HG02884 (cell line): ENCODE measurements around the gene SLC16A11.
A peak's percentile ranks its signal among the peaks of the same experiment; 100 is the strongest.

Experiments used
- ATAC-seq: cut with Tn5 transposase; IDR thresholded peaks from one replicate; pipeline ENCODE4 v1.9.1; 2021; ENCODE audit warnings: mild to moderate bottlenecking, moderate library complexity; ENCODE audit not compliant: unreplicated experiment

The SLC16A11 gene

GRCh38 chr17:7027335-7027734, 16.6 kb downstream of the SLC16A11 start:
- no peak for ATAC-seq

- ATAC-seq = no peak
Measured at GRCh38 chr17:7026471-7027115, 17.3 kb downstream of the SLC16A11 start.

GRCh38 chr17:7025245-7025644, 18.6 kb downstream of the SLC16A11 start:
- ATAC-seq = no peak

- ATAC-seq = no peak
Measured at GRCh38 chr17:7024402-7024785, 19.5 kb downstream of the SLC16A11 start.

GRCh38 chr17:7023576-7024401, 20.1 kb downstream of the SLC16A11 start:
- no peak for ATAC-seq

GRCh38 chr17:7022781-7023571, 20.9 kb downstream of the SLC16A11 start, which contains the start of gene BCL6B:
Gene BCL6B (plus strand): TSS chr17:7023050. CDS start chr17:7023672, 622 bp downstream.
- no peak for ATAC-seq

GRCh38 chr17:7021993-7022778, 21.7 kb downstream of the SLC16A11 start:
- no peak for ATAC-seq

- ATAC-seq = no peak
Measured at GRCh38 chr17:7020894-7021664, 22.8 kb downstream of the SLC16A11 start.

GRCh38 chr17:7019839-7020519, 23.9 kb downstream of the SLC16A11 start:
- ATAC-seq = no peak

GRCh38 chr17:7019367-7019766, 24.5 kb downstream of the SLC16A11 start:
- no peak for ATAC-seq

GRCh38 chr17:7018331-7018964, 25.4 kb downstream of the SLC16A11 start:
- no peak for ATAC-seq

GRCh38 chr17:7017827-7018200, 26.1 kb downstream of the SLC16A11 start:
- ATAC-seq = no peak

- ATAC-seq = no peak
Measured at GRCh38 chr17:7016886-7017826, 26.7 kb downstream of the SLC16A11 start.

- ATAC-seq = no peak
Measured at GRCh38 chr17:7016418-7016817, 27.5 kb downstream of the SLC16A11 start.

- ATAC-seq = peak; percentile 19
Measured at GRCh38 chr17:7014995-7015958, 28.6 kb downstream of the SLC16A11 start.

- ATAC-seq = peak; percentile 70
Measured at GRCh38 chr17:7014261-7014994, 29.5 kb downstream of the SLC16A11 start.
